GM04504 (cell line): ENCODE measurements around the gene AMFR.

Source experiments
- DNase-seq: peaks from one replicate; pipeline ENCODE4 v3.0.0-alpha.2; 2012; ENCODE audit warnings: low read depth

AMFR gene

DNA sequence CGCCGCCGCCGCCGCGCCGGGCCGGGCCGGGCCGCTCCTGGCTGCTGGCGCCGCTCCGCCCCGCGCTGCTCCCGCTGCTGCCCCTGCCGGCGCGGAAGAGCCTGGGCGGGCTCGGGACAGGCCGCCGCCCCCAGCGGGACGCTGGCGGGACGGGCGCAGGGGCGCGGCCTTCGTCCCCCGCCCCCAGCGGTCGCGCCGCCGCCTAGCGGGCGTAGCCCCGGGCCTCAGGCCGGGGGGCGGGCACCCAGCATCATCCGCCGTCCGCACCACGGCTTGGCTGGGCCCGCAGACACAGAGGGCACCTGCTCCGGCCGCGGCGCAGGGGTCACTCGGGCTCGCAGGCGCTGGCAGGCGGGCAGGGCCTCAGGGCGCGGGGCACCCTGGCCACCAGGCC, at the start of gene AMFR:
AMFR (minus strand) TSS at position 107 of the 394 bp plus-strand sequence. CDS start 218 bp downstream, outside the sequence.
- DNase-seq, result peak; percentile 78

DNA sequence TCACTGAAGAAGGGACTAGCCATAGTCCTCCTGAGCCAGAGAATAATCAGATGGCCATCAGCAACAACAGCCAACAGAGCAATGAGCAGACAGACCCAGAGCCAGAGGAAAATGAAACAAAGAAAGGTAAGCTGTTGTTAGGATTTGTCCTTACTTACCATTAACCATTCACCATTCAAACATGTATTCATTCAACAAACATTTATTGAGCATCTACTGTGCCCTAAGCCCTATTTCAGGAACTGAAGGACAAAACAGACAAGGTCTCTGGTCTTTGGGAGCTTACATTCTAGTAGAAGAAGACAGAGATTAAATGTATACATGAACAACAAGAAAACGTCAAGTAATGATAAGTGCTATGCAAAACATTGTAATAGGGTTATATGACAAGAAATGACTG, 45.3 kb upstream of the AMFR start:
- no peak for DNase-seq

DNA sequence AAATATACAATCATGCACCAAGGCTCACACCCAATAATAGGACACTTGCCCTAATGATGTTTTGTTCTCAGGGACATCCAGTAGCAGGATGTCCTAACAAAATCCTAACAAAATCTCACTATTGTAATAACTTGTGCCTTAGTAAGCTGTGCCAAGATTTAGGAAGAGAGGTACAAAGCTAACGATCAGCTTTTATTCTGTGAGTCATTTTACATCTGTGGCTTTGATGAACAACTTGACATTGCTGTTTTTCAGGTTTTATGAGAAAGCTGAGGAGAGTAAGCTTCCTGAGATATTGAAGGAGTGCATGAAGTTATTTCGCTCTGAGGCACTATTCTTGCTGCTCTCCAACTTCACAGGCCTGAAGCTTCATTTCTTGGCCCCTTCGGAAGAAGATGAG, 44.9 kb upstream of the AMFR start:
- no peak for DNase-seq

DNA sequence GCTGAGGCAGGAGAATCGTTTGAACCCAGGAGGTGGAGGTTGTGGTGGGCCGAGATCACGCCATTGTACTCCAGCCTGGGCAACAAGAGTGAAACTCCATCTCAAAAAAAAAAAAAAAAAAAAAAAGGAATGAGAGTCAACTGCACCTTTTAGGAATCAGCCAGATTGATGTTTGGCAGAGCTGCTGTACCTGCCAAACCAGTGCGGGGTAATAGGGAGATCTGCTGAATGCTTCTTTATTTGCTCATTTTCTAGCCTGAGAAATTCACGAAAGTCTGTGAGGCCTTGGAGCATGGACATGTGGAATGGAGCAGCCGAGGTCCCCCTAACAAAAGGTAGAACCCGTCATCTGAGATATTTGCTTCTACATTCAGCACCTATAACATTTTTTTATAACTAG, 44.4 kb upstream of the AMFR start:
- no peak for DNase-seq

DNA sequence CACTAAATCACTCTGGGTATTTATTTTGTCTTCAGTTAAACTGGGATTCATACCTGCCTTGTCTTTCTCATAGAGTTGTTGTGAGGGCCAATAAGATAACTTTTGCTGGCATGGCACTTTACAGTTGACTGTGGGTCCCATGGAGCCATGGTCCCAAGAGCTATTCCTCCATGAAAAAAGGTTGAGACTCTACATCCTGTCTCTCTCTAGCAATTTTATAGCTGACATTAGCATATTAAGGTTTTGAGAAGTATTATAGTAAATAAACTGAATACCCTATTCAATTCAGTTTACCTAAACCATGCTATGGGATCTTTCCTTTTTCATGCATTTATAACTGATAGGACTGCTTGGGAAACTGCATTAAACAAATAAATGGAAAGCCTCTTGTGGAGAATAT, 43.5 kb upstream of the AMFR start:
- no peak for DNase-seq

DNA sequence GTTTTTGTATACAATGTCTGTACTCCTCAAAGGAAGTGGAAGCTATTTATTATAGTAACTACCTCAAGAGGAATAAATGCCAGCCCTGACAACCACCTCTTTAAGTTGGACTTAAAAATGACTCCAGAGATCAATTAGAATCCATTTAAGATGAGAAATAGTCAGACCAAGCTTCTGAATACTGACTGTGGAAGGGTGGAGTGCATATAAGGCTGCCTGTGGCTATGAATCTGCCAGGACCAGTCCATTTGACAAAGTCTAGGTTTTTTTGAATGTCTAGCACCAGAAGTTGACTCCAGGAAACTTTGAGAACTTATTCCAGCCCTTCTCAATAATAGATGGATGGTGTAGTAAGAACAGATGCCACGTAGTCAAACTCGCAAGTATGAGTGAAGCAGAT, 41.0 kb upstream of the AMFR start:
- no peak for DNase-seq

DNA sequence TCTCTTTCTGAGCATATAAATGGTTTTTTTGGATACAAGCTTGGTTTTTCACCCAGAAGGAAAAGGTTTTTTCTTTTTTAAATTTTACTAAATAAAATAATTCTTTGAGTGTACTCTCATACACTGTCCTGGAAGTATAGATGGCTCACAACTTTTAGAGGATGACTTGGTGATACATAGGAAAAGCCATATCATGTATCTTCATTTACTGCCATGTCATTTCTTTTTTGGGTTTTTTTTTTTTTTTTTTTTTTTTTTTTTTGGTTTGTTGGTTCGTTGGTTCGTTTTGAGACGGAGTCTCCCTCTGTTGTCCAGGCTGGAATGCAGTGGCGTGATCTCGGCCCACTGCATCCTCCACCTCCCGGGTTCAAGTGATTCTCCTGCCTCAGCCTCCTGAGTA, 37.8 kb upstream of the AMFR start:
- DNase-seq, result no peak

DNA sequence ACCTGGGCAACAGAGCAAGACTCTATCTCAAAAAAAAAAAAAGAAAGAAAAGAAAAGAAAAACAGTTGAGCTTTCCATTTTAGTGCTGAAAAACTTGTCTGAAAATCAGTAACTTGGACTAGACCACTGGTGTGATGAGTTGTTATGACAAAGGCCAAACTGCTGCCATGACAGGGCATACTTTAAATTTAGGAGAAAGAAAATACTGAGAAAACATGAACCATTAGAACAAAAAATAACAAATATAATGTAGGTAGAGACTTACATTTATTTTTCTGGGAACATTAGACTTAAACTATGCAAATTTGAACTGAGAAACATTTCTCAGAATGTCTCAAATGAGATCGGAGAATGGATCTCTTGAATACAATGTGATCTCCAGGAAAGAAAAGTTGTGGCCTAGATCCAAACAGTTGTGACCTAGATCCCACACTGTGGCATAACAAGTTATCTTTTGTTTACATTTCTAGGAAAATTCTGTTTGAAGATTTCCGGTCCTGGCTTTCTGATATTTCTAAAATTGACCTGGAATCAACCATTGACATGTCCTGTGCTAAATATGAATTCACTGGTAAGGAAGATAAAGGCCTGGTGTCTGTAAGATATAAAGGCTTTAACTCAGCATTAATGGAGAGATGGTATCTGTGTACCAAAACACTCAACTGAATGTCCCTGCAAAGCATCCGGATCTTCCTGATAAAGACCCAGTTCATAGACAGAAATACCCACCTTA, 36.9 kb upstream of the AMFR start:
- no peak for DNase-seq

DNA sequence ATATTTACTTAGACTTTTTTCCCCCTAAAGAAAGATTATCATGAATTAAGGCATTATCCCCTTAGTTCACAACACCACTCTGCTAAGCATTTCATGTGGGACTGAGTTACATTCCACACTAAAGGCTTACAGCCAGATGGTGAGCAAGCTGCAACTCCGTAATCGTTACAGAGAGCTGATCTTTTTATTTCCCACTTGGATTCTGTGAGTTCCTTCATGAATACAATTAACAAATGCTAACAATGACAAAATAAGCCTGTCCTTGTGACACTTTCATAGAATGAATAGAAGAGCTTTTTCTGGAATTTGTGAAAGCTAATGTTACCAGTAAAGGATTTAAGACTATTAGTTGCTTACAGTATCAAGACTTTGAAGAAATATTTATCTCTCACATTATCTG, 34.8 kb upstream of the AMFR start:
- DNase-seq, result no peak

DNA sequence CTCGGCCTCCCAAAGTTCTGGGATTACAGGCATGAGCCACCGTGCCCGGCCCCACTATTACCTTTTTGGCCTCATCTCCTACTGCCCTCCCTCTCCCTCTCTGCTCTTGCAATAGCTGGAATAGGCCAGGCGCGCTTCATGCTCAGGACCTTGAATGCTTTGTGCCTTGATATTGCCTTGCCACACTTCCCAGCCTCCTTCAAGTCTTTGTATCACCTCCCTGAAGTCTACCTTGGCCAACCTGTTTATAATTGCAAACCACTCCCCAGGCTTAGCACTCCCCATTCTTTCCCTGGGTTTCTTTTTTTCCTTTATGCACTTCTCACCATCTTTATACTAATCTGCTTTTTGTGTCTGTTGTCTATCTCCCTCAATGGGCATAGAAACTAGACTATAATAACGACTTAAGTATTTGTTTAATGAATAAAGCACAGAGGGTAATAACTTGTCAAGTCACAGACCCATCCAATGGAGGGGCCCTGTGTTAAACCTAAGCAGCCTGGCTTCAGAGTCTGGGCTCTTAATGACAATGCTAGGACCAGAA, 32.7 kb upstream of the AMFR start:
- no peak for DNase-seq

DNA sequence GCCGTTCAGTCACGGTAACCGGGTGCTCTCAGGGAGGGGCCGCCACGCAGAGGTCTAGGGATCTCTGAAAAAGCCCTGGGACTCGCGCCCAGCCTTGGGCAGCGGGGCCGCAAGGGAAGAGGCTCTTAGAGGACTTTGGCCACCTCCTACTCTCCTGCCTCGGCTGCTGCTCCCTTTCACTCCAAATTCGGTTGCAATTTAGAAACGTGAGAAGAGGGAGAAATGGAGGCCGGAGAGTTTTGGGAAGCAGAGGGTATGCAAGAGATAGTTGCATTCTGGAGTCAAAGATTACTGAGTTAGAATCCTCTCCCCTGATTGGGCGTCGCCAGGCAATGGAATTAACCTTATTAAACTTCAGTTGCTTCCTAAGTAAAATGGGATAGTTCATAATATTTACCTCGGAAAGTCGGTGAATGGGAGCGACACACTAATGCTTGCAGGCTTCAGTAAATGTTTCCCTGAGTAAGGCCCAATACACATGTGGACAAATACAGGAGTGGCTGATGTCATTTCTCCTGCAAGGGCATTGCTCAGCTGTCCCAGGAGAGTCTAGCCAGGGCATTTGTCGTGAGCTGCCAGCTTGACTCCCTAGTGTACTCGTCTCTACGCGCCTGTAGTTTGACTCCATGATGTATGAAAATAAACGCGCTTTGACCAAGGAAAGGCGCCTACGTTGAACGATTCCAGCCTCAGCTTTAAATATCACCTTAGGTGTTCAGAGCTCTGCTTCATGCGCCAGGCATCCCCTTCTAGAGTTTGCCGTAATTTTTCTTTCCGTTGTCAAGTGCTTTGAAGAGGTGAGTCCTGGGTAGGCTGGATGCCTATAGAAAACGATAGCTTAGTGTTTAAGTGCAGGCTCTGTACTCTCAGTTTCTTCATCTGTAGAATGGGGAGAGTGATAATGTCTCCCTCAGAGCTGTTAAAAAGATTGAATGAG, 26.7 kb upstream of the AMFR start:
- peak; percentile 20 for DNase-seq

DNA sequence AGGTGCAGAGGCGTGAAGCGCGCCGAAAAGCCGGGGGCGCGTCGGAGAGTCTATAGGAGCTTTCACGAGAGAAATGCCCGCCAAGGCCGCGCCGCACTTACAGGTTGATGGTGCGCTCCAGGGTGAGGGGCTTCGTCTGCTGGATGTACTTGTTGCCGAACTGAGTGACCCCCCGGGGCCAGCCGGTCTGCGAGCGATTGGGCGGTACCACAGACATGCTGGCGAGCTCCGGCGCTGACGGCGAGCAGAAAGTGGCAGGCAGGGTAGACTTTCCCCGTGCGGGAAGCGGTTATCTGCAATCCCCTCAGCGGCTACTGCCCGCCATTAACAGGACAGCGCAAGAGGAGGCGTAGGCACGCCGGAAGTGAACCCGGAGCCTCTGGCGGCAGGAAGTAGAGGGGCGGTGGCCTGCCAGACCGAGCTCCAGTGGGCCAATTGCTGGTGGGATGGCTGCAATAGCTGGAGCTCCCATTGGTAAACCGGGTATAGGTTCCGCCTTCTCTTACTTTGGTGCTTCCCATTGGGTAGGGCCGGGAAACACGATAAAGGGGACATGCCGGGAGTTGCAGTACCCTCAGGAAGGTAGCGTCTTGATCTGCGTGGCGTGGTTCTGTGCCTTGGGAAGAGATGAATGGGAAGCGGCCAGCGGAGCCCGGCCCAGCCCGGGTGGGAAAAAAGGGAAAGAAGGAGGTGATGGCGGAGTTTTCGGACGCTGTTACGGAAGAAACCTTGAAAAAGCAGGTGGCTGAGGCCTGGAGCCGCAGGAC, 25.8 kb upstream of the AMFR start, which contains the start of the genes NUDT21 and OGFOD1:
NUDT21 (minus strand) TSS at position 347 of the 767 bp plus-strand sequence; CDS start at position 217, 130 bp downstream.
OGFOD1 (plus strand) TSS at position 569 of the 767 bp plus-strand sequence; CDS start at position 628, 59 bp downstream.
- DNase-seq, result peak; percentile 96

DNA sequence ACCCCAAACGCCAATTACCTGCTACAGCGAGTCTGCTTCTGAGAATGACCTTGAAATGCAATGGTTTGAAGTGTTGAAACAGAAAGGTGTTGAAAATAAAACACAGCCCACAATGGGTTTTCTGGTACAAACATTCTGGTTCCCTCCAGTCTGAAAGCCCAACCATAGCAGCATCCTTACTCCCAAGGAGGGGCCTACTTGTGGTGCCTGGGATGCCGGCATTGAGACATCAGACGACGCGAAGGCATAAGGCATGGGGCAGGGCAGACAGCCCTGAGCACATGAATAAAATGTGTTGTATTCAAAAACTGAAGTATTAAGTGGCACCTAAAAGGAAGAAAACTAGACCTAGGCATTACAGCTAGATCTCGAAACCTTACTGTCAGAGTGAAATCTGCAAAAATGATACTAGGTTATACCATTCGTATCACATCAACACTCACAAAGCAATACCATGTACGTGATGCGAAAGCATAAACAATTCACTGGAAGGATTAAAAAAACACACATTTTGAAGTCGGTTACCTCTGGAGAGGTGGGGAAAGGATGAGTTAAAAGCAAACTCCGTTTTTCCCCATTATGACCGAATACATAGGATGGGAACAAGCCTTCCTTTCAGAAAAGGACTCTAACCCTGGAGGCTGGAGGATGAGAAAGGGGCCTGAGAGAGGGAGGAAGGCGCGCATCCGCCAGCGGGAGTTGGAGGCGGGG, 25.1 kb upstream of the AMFR start:
- DNase-seq, result no peak

DNA sequence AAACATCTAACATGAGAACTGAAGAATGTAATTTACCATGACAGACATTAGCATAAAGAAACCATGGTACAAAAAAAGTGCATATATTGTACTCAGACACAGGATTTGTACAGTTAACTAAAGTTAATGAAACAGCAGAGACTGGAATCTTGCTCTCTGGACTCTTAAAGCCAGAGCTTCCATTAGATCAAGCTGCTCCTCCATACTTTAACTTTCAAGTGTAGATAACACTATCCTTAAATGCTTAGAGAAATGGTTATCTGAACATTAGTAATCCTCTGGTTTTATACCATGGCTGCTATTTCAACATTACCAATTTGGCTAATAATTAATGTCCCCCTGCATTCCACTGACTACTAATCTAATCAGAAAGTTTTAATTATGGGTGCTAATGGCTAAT, 22.7 kb upstream of the AMFR start:
- DNase-seq, result no peak

DNA sequence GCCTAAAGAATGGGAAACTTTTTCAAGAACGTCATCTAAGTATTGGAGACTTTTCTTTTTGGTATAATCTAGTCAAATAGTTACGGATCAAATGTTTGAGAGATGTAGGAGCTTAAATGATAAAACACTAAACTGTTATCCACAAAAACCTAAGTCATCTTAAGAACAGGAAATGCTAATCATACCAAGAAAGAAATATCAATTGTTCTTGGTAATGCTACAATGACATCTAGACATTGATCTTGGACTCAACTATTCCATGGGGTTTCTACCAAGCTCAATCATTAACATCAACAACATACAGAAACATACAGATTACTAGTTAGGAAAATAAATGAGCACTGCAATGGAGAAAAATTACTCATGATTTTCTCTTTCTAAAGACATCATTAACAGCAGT, 21.9 kb upstream of the AMFR start:
- DNase-seq, result no peak

DNA sequence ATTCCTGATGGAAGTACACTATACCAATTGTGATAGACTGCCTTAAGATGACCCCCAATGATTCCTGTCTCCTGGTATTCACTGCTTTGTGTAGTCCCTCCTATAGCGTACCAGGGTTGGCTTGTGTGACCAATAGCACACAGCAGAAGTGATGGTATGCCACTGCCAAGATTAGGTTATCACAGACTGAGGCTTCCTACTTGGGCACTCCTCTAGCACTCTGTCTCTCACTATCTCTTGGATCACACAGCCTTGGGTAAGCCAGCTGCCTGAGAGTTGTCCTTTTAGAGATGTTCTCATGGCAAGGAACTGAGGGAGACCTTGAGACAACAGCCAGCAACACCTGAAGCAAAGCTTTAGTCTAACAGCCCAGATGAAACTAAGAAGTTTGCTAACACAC, 12.7 kb upstream of the AMFR start:
- no peak for DNase-seq

DNA sequence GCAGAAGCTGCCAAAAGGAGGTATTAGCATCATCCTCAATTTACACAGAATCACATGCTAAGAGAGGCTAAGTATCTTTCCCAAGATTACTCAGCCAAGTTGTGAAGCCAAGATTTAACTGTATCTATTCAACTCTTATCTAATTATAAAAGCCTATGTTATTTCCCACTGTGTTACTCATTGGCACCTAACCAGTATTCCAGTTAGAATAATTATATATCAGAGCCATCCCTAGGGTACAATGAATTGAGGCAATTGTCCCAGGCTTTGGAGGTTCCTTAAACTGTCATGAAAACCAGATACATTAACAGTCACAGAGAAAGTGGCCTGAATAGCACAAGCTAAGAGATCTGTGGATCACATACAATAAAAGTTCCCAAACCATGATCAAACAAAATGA, 10.9 kb upstream of the AMFR start:
- DNase-seq, result no peak

DNA sequence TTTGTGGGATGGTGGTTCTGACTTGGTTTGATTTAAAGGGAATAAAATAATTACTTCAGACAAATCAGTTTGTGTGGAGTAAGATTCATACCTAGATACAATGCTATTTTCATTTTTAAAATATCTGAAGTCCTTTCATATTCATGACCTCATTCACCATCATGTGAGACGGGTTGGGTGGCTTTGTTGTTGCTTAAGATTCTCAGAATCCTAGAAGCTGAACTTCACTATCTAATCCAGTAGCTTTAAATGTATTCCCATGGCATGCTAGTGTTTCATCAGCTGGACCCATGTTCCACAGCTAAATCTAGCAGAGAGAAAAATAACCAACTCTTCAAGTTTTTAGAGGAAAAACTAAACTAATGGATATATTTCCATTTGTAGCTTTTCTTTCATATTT, 2.7 kb upstream of the AMFR start:
- no peak for DNase-seq

DNA sequence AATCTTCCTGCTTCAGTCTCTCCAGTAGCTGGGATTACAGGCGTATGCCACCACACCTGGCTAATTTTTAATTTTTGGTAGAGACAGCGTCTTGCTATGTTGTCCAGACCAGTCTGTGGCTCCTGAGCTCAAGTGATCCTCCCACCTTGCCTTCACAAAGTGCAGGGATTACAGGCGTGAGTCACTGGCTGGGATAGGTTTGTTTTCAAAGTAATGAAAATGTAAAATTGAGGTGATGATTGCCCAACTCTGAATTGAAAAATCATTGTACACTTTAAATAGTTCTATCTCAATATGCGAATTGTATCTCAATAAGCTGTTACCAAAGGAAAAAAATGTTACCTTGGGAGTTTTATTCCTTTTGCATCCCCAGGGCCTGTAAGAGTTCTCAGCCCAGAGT, 1.2 kb upstream of the AMFR start:
- no peak for DNase-seq

DNA sequence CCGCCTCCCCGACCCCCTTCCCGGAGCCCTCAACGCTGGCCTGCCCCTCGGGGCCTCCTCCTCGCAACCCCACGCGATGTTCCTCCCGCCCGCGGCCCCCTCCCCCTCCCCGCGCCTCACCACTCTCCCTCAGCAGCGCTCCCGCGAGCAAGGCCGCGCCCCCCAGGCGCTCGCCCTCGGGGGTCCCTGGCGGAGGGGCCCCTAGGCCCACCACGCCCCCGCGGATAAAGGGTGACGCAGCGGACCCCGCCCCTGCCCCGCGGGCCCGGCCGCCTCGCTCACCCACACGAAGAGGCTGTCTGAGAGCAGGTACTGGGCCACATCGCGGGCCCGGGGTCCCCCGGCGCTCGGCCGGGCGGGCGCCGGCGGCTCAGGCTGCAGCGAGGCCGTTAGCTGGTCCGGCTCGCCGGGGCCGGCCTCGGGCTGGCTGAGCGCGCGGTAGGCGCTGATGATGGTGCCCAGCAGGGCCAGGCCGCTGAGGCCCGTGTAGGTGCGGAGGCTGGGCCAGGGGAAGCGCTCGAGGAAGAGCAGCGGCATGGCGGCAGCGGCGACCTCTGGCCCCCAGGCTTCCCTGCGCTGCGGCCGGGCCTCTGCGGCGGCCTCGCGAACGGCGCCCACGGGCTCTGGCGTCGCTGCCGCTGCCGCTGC, 430 bp downstream of the AMFR start:
- no peak for DNase-seq

DNA sequence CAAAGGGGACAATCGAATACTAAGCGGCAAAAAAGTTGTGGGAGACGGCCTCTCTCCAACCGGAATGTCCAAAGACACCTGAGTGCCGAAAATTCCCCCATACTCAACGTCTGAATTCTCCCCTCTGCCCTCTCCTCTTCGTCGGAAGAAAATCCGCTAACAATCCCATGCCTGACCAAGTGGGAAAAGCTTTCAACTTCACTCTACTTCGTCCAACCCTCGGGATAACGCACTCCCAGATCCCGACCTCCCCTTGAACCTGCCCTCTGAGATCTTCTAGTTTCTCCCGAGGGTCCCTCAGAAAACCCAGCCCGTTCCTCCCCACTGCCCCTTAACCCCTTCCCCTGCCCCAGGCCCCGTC, 961 bp downstream of the AMFR start:
- no peak for DNase-seq
